Neural progenitor cell (in vitro differentiated cells): ENCODE measurements around the gene TPT1. TPM values are rescaled to one million over a fixed set of nuclear protein-coding genes. Genes with fewer than 3 reads are reported as not detected.
A peak's percentile ranks its signal among the peaks of the same experiment; 100 is the strongest.

Experiments used
- DNase-seq: peaks from one replicate; pipeline ENCODE4 v3.0.0-alpha.2; 2016; ENCODE audit warnings: low spot score
- H2AFZ ChIP-seq: fragments of 200-600 bp; sonication (generic); replicated peaks from 2 replicates; pipeline ENCODE4 v1.6.1; 2016; ENCODE audit warnings: antibody characterized with exemption
- H3F3A ChIP-seq: fragments of 200-600 bp; sonication (generic); 2 replicates; pipeline ENCODE4 v1.6.1; 2016; ENCODE audit warnings: antibody characterized with exemption, low read depth
- H3K27ac ChIP-seq: fragments of 200-600 bp; sonication (generic); 2 replicates; pipeline ENCODE4 v1.5.1; 2016; ENCODE audit warnings: mild to moderate bottlenecking
- H3K27me3 ChIP-seq: fragments of 200-600 bp; sonication (generic); 2 replicates; pipeline ENCODE4 v1.6.1; 2016; ENCODE audit warnings: mild to moderate bottlenecking, moderate library complexity
- H3K36me3 ChIP-seq: fragments of 200-600 bp; sonication (generic); 2 replicates; pipeline ENCODE4 v1.5.1; 2016
- H3K4me1 ChIP-seq: fragments of 200-600 bp; sonication (generic); 2 replicates; pipeline ENCODE4 v1.6.1; 2016; ENCODE audit warnings: mixed run types
- H3K4me2 ChIP-seq: fragments of 200-600 bp; sonication (generic); 2 replicates; pipeline ENCODE4 v1.6.1; 2016
- H3K4me3 ChIP-seq: fragments of 200-600 bp; sonication (generic); 2 replicates; pipeline ENCODE4 v1.5.1; 2016
- H3K79me2 ChIP-seq: fragments of 200-600 bp; sonication (generic); 2 replicates; pipeline ENCODE4 v1.6.1; 2016; ENCODE audit warnings: low read depth
- H3K9ac ChIP-seq: fragments of 200-600 bp; sonication (generic); 2 replicates; pipeline ENCODE4 v1.6.1; 2016
- H3K9me3 ChIP-seq: fragments of 200-600 bp; sonication (generic); 2 replicates; pipeline ENCODE4 v1.5.1; 2016; ENCODE audit warnings: low read depth
- H4K20me1 ChIP-seq: fragments of 200-600 bp; sonication (generic); 2 replicates; pipeline ENCODE4 v1.6.1; 2016; ENCODE audit warnings: low read depth
- H3K27ac Mint-ChIP-seq: 3 replicates; pipeline ENCODE4 v1.8.0; 2021; ENCODE audit warnings: mixed read lengths
- H3K27me3 Mint-ChIP-seq: 2 replicates; pipeline ENCODE4 v1.8.0; 2022; ENCODE audit warnings: low read depth, mild to moderate bottlenecking, inconsistent platforms, moderate library complexity, mixed read lengths; ENCODE audit not compliant: insufficient read depth
- H3K36me3 Mint-ChIP-seq: 3 replicates; pipeline ENCODE4 v1.8.0; 2021; ENCODE audit warnings: mixed read lengths
- H3K4me1 Mint-ChIP-seq: 3 replicates; pipeline ENCODE4 v1.8.0; 2021; ENCODE audit warnings: mixed read lengths
- H3K4me3 Mint-ChIP-seq: 3 replicates; pipeline ENCODE4 v1.8.0; 2021; ENCODE audit warnings: mild to moderate bottlenecking, moderate library complexity, mixed read lengths
- H3K9me3 Mint-ChIP-seq: 3 replicates; pipeline ENCODE4 v1.8.0; 2020; ENCODE audit warnings: mixed read lengths
- EZH2 ChIP-seq: fragments of 200-600 bp; sonication (generic); IDR thresholded peaks from 2 replicates; pipeline ENCODE4 v1.6.1; 2017; ENCODE audit warnings: antibody characterized with exemption, mild to moderate bottlenecking, moderate library complexity
- EZH2phosphoT487 ChIP-seq: fragments of 200-600 bp; sonication (generic); IDR thresholded peaks from 2 replicates; pipeline ENCODE4 v1.6.1; 2017; ENCODE audit warnings: antibody characterized with exemption
- total RNA-seq: library from RNA; depleted of rRNA; stranded (reverse); fragments of >200 nt; gene quantifications from 2 replicates; pipeline ENCODE4 v1.2.3, GENCODE V29; 2015; ENCODE audit warnings: low replicate concordance
- TF ChIP-seq, protein P1 (sequence below): fragments of 200-600 bp; sonication (generic); IDR thresholded peaks from 2 replicates; pipeline ENCODE4 v1.5.1; 2017; ENCODE audit warnings: antibody characterized with exemption, mild to moderate bottlenecking

Gene TPT1
- total RNA-seq, 1 donor from 2014 or later: 4,951 TPM

DNA sequence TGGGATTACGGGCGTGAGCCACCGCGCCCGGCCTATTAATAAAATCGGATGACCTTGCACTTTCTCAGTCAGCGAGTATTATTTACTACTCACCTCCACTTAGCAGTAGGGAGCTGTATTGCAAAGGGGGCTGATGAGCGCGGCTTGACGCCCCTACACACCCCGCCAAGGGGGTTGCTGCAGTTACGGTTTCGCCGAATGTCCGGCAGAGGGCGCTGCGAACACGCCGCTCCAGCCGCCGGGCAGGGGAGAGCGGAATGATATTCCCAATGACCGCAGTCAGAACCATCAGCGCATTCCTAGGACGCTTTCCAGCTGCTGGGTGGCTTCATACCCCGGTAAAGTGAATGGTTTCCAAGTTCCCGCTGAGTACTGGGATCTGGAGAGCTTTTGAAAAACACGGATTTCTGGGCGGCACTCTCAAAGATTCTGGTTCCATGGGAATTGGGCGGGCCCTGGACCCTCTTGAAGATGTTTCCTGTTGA lies 30.0 kb upstream of the TPT1 start:
- Mint-ChIP-seq H3K9me3 (no peaks in the 10 kb centered on the region), H3K4me1 (peaks cover 21% of the 10 kb centered on the region), H3K27me3 (peaks cover 6% of the 10 kb centered on the region), H3K4me3 (no peak overlapping the region), H3K36me3 (peaks cover 15% of the 10 kb centered on the region), H3K27ac (no peak overlapping the region)
- TF ChIP-seq, protein P1, sequence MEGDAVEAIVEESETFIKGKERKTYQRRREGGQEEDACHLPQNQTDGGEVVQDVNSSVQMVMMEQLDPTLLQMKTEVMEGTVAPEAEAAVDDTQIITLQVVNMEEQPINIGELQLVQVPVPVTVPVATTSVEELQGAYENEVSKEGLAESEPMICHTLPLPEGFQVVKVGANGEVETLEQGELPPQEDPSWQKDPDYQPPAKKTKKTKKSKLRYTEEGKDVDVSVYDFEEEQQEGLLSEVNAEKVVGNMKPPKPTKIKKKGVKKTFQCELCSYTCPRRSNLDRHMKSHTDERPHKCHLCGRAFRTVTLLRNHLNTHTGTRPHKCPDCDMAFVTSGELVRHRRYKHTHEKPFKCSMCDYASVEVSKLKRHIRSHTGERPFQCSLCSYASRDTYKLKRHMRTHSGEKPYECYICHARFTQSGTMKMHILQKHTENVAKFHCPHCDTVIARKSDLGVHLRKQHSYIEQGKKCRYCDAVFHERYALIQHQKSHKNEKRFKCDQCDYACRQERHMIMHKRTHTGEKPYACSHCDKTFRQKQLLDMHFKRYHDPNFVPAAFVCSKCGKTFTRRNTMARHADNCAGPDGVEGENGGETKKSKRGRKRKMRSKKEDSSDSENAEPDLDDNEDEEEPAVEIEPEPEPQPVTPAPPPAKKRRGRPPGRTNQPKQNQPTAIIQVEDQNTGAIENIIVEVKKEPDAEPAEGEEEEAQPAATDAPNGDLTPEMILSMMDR: peak; percentile 99
- TF ChIP-seq EZH2phosphoT487: no peak
- peak; percentile 87 for DNase-seq
- Histone ChIP-seq H3K27ac (no peak overlapping the region), H3K4me3 (no peak overlapping the region), H3K36me3 (no peaks in the 10 kb centered on the region), H3K4me1 (peaks cover 5% of the 10 kb centered on the region), H3K9me3 (no peaks in the 10 kb centered on the region), H3K9ac (no peak overlapping the region), H2AFZ (no peak overlapping the region), H4K20me1 (no peaks in the 10 kb centered on the region), H3F3A (no peaks in the 10 kb centered on the region), H3K4me2 (peak overlapping the region; percentile 39), H3K79me2 (no peaks in the 10 kb centered on the region), H3K27me3 (no peaks in the 10 kb centered on the region)

DNA sequence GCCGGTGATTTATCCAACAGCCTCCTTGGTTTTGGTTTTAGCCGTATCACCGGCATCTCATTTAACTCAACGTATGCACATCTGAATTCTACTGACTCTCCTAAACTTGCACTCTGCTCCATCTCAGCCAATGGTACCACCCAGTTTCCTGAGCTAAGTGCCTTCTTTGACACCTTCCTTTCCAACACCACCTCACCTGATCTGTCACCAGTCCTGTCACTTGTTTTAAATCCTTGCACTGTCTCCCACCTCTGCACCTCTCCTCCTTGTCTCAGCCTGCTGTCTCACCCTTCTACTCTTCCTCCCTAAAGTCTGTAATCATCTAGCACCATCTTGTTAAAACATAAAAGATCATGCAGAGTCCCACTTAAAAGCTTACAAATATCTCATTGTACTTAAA lies 28.1 kb upstream of the TPT1 start:
- H3K27me3 ChIP-seq: no peaks in the 10 kb centered on the region
- H3K4me3 ChIP-seq: no peak overlapping the region
- Mint-ChIP-seq H3K4me1 (peaks cover 21% of the 10 kb centered on the region), H3K4me3 (no peak overlapping the region), H3K36me3 (peaks cover 18% of the 10 kb centered on the region), H3K9me3 (peaks cover 1% of the 10 kb centered on the region), H3K27ac (no peak overlapping the region), H3K27me3 (peaks cover 7% of the 10 kb centered on the region)
- TF ChIP-seq EZH2phosphoT487 (no peak), EZH2 (no peak)
- TF ChIP-seq, protein P1: no peak
- H4K20me1 ChIP-seq: no peaks in the 10 kb centered on the region
- H3K9ac ChIP-seq: no peak overlapping the region
- no peaks in the 10 kb centered on the region for H3F3A ChIP-seq
- H3K4me2 ChIP-seq: no peak overlapping the region
- H2AFZ ChIP-seq: no peak overlapping the region
- H3K36me3 ChIP-seq: no peaks in the 10 kb centered on the region
- H3K79me2 ChIP-seq: no peaks in the 10 kb centered on the region
- DNase-seq: no peak
- peaks cover 5% of the 10 kb centered on the region for H3K4me1 ChIP-seq
- H3K9me3 ChIP-seq: no peaks in the 10 kb centered on the region
- no peak overlapping the region for H3K27ac ChIP-seq

DNA sequence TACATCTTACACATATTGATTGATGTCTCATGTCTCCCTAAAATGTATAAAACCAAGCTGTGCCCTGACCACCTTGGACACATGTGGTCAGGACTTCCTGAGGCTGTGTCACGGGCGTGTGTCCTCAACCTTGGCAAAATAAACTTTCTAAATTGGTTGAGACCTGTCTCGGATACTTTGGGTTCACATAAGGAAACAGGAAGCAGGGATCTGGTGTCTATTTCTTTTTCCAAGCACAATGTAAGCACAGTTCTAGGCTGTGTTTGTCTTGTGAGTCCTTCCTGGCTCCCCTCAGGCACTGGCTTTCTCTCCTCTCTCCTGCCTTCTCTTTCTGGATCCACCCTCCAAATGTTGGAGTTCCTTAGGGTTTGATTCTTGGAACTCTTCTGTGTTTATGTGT lies 27.6 kb upstream of the TPT1 start:
- Histone ChIP-seq H3K79me2 (no peaks in the 10 kb centered on the region), H3K9me3 (no peaks in the 10 kb centered on the region), H3K9ac (no peak overlapping the region), H3K4me1 (peaks cover 5% of the 10 kb centered on the region), H3F3A (no peaks in the 10 kb centered on the region), H4K20me1 (no peaks in the 10 kb centered on the region), H3K4me2 (no peak overlapping the region), H3K4me3 (no peak overlapping the region), H3K36me3 (no peaks in the 10 kb centered on the region), H3K27me3 (no peaks in the 10 kb centered on the region), H2AFZ (no peak overlapping the region), H3K27ac (no peak overlapping the region)
- Mint-ChIP-seq H3K27me3 (peaks cover 7% of the 10 kb centered on the region), H3K27ac (no peak overlapping the region), H3K4me3 (no peak overlapping the region), H3K36me3 (peaks cover 23% of the 10 kb centered on the region), H3K9me3 (peaks cover 6% of the 10 kb centered on the region), H3K4me1 (peaks cover 21% of the 10 kb centered on the region)
- DNase-seq: no peak
- TF ChIP-seq EZH2phosphoT487: no peak
- TF ChIP-seq, protein P1: no peak
- TF ChIP-seq EZH2: no peak
